Hepatocyte (in vitro differentiated cells): Measurements from ENCODE around the gene AP2S1.

Source experiments
- CTCF ChIP-seq: fragments of 200-600 bp; sonication (generic); IDR thresholded peaks from 2 replicates; pipeline ENCODE4 v1.5.1; 2016; ENCODE audit warnings: antibody characterized with exemption, mild to moderate bottlenecking; ENCODE audit not compliant: poor library complexity
- EZH2 ChIP-seq: fragments of 200-600 bp; sonication (generic); IDR thresholded peaks from 2 replicates; pipeline ENCODE4 v1.6.1; 2016; ENCODE audit warnings: antibody characterized with exemption, mild to moderate bottlenecking, borderline replicate concordance
- EZH2phosphoT487 ChIP-seq: fragments of 200-600 bp; sonication (generic); IDR thresholded peaks from one replicate; pipeline ENCODE4 v1.6.1; 2018; ENCODE audit warnings: antibody characterized with exemption, mild to moderate bottlenecking, low read depth, moderate library complexity; ENCODE audit not compliant: unreplicated experiment, severe bottlenecking

GRCh38 chr19:46823049-46823448 is 27.6 kb downstream of the AP2S1 start:
- TF ChIP-seq CTCF: no peak
- TF ChIP-seq EZH2: no peak
- no peak for TF ChIP-seq EZH2phosphoT487
